T-cell (primary cell): ENCODE data around the gene ARMC12. TPM values are rescaled to one million over a fixed set of nuclear protein-coding genes. Genes with fewer than 3 reads are reported as not detected.
"Not testable (repeated sequence)": the region's sequence is repeated elsewhere in the genome, so short reads cannot be mapped to it uniquely, and the experiment has no call there.

Source experiments
- ATAC-seq, 4 experiments: fragments of 200-7000 bp in 3 of 4; fragments of 150-1000 bp in 1 of 4; cut with Tn5 transposase; replicated peaks in 1 of 4; 1 replicate in 3 of 4; 2 replicates in 1 of 4; pipeline ENCODE4 v1.10.0; 2021; ENCODE audit warnings: moderate library complexity in 3 of 4, mild to moderate bottlenecking in 2 of 4, moderate number of reproducible peaks in 1 of 4
- CTCF ChIA-PET, 2 donors: fragments of 300-600 bp; sonication (Branson Sonifier 250); formaldehyde crosslinking; loops; one replicate each; lab custom pipeline; 2022; ENCODE audit warnings: antibody characterized with exemption in 2 of 2; lab: Charles Lee
- POLR2A ChIA-PET, 2 donors: fragments of 300-600 bp; sonication (Branson Sonifier 250); formaldehyde crosslinking; loops; one replicate each; lab custom pipeline; 2022; ENCODE audit warnings: antibody characterized with exemption in 2 of 2; lab: Charles Lee
- DNase-seq, 35 experiments: peaks; one replicate each; pipeline versions ENCODE4 v3.0.0 to v3.0.0-alpha.2; 2013 to 2023
- H3K27ac ChIP-seq: one replicate; pipeline ENCODE4 v1.5.1; 2013; ENCODE audit warnings: low read length
- H3K27me3 ChIP-seq, 2 experiments: replicated peaks in 1 of 2; 1 replicate in 1 of 2; 2 replicates in 1 of 2; pipeline versions ENCODE4 v1.6.1 to v1.7.0; 2013; ENCODE audit warnings: low read length in 1 of 2, mixed read lengths in 1 of 2; ENCODE audit not compliant: control insufficient read depth in 2 of 2, insufficient read depth in 2 of 2; ENCODE audit errors: extremely low read depth in 1 of 2
- H3K36me3 ChIP-seq, 2 donors: 1 replicate in 1 of 2; 2 replicates in 1 of 2; pipeline versions ENCODE4 v1.6.1 to v1.7.0; 2013; ENCODE audit warnings: low read length in 1 of 2; ENCODE audit not compliant: control insufficient read depth in 2 of 2, insufficient read depth in 1 of 2; ENCODE audit errors: extremely low read depth in 1 of 2
- H3K4me1 ChIP-seq, 2 experiments: 1 replicate in 1 of 2; 2 replicates in 1 of 2; pipeline versions ENCODE4 v1.6.1 to v1.7.0; 2013; ENCODE audit warnings: low read length in 2 of 2, mixed read lengths in 1 of 2; ENCODE audit not compliant: insufficient read depth in 2 of 2, control insufficient read depth in 1 of 2; ENCODE audit errors: extremely low read depth in 1 of 2
- H3K4me3 ChIP-seq, 2 donors: 1 replicate in 1 of 2; 2 replicates in 1 of 2; pipeline versions ENCODE4 v1.5.1 to v1.7.0; 2013; ENCODE audit warnings: mild to moderate bottlenecking in 2 of 2, low read length in 1 of 2, moderate library complexity in 1 of 2; ENCODE audit not compliant: control insufficient read depth in 1 of 2; ENCODE audit errors: extremely low read depth in 1 of 2
- H3K9me3 ChIP-seq: 2 replicates; pipeline ENCODE4 v1.7.0; 2013
- H3K27ac Mint-ChIP-seq, 2 donors: one replicate each; pipeline ENCODE4 v1.8.0; 2020 to 2021; ENCODE audit warnings: mild to moderate bottlenecking in 2 of 2, mixed read lengths in 2 of 2
- H3K27me3 Mint-ChIP-seq, 2 donors: one replicate each; pipeline ENCODE4 v1.8.0; 2021 to 2022; ENCODE audit warnings: mixed read lengths in 2 of 2
- H3K36me3 Mint-ChIP-seq: one replicate; pipeline ENCODE4 v1.8.0; 2021; ENCODE audit warnings: mixed read lengths
- H3K4me1 Mint-ChIP-seq, 3 donors: one replicate each; pipeline ENCODE4 v1.8.0; 2020 to 2022; ENCODE audit warnings: mixed read lengths in 3 of 3, mild to moderate bottlenecking in 1 of 3
- H3K4me3 Mint-ChIP-seq, 3 donors: one replicate each; pipeline ENCODE4 v1.8.0; 2020 to 2022; ENCODE audit warnings: mild to moderate bottlenecking in 3 of 3, mixed read lengths in 3 of 3, moderate library complexity in 3 of 3
- H3K9me3 Mint-ChIP-seq, 3 donors: one replicate each; pipeline ENCODE4 v1.8.0; 2020 to 2022; ENCODE audit warnings: mixed read lengths in 3 of 3
- WGBS: methylation state at CpG from one replicate; pipeline ENCODE4 v1.1.5; 2013; ENCODE audit warnings: missing lambda C conversion rate; ENCODE audit not compliant: insufficient coverage; 5-methylcytosine and 5-hydroxymethylcytosine counted together
- total RNA-seq, 35 experiments: library from RNA in 6 of 35; stranded (reverse) in 6 of 35; fragments of 120-200 nt in 1 of 35; gene quantifications; one replicate each; pipeline versions ENCODE4 v1.2.1 to v1.2.4 and lab custom pipeline; 2013 to 2026

ARMC12 gene
- total RNA-seq, 5 donors from 2014 or later (not counting 1 experiment from before 2014, with no cell fraction given) = 0.63 to 1.8 (median 0.90) TPM

- Mint-ChIP-seq H3K27me3 (no peaks in the 10 kb centered on the region), H3K4me3 (no peak overlapping the region), H3K36me3 (no peaks in the 10 kb centered on the region), H3K4me1 (peaks cover 5 to 13% (median 10%) of the 10 kb centered on the region in 3 donors), H3K27ac (peak overlapping the region; percentile 35 to 58), H3K9me3 (no peaks in the 10 kb centered on the region)
- Histone ChIP-seq H3K4me1 (peaks cover 2 to 5% of the 10 kb centered on the region in 2 experiments), H3K27ac (no peak overlapping the region), H3K27me3 (no peaks in the 10 kb centered on the region), H3K36me3 (no peaks in the 10 kb centered on the region), H3K4me3 (no peak overlapping the region), H3K9me3 (no peaks in the 10 kb centered on the region)
- DNase-seq (no peak), ATAC-seq (no peak)
- WGBS = 89% methylated on average over 8 of the region's 10 CpGs
- ChIA-PET POLR2A (no interaction called here), CTCF (interaction anchor here (0.9 to 1.3 kb wide), 2 partner anchors 45 to 67 kb away, joined by 3 to 4 read pairs; no protein-coding TSS in a partner anchor)
Observed at GRCh38 chr6:35691027-35691824, 45.6 kb upstream of the ARMC12 start.

GRCh38 chr6:35694462-35694861, 42.4 kb upstream of the ARMC12 start:
- DNase-seq (no peak), ATAC-seq (no peak)
- H3K27me3 ChIP-seq = no peaks in the 10 kb centered on the region
- H3K27ac ChIP-seq = no peak overlapping the region
- no peak overlapping the region for H3K4me3 ChIP-seq
- ChIA-PET CTCF (no interaction called here), POLR2A (no interaction called here)
- Mint-ChIP-seq H3K27ac (peak overlapping the region in 1 of 2 donors; percentile 27), H3K9me3 (no peaks in the 10 kb centered on the region), H3K4me3 (no peak overlapping the region), H3K4me1 (peaks cover 0 to 3% (median 2%) of the 10 kb centered on the region in 3 donors), H3K36me3 (no peaks in the 10 kb centered on the region), H3K27me3 (no peaks in the 10 kb centered on the region)
- WGBS = 100% methylated on average over 1 of the region's 2 CpGs
- no peaks in the 10 kb centered on the region for H3K4me1 ChIP-seq
- no peaks in the 10 kb centered on the region for H3K36me3 ChIP-seq
- H3K9me3 ChIP-seq = no peaks in the 10 kb centered on the region

GRCh38 chr6:35698430-35698829, 38.4 kb upstream of the ARMC12 start:
- peak overlapping the region in 1 of 2 donors; percentile 58 for H3K27ac Mint-ChIP-seq
- DNase-seq, H3K9me3 Mint-ChIP-seq, H3K36me3 ChIP-seq, H3K4me3 ChIP-seq, H3K27ac ChIP-seq, CTCF ChIA-PET, H3K4me1 ChIP-seq, H3K27me3 ChIP-seq, H3K4me1 Mint-ChIP-seq, H3K27me3 Mint-ChIP-seq, H3K9me3 ChIP-seq, H3K36me3 Mint-ChIP-seq, ATAC-seq, H3K4me3 Mint-ChIP-seq: not testable (repeated sequence)
- 80% methylated on average over 1 of the region's 7 CpGs for WGBS
- POLR2A ChIA-PET = interaction anchor here in 1 of 2 donors (0.6 kb wide), 1 partner anchor 47 kb away, joined by 3 read pairs; no protein-coding TSS in a partner anchor

GRCh38 chr6:35698858-35699257, 38.0 kb upstream of the ARMC12 start:
- Histone ChIP-seq H3K27me3 (no peaks in the 10 kb centered on the region), H3K9me3 (no peaks in the 10 kb centered on the region), H3K4me1 (no peaks in the 10 kb centered on the region), H3K4me3 (no peak overlapping the region), H3K36me3 (no peaks in the 10 kb centered on the region), H3K27ac (no peak overlapping the region)
- H3K27me3 Mint-ChIP-seq = no peaks in the 10 kb centered on the region
- WGBS = 93% methylated on average over 2 of the region's 3 CpGs
- no peaks in the 10 kb centered on the region for H3K36me3 Mint-ChIP-seq
- H3K4me3 Mint-ChIP-seq = no peak overlapping the region
- CTCF ChIA-PET = interaction anchor here in 1 of 2 donors (0.6 kb wide), 1 partner anchor 121 kb away, joined by 3 read pairs; no protein-coding TSS in a partner anchor
- H3K4me1 Mint-ChIP-seq = peaks cover 0 to 2% (median 0%) of the 10 kb centered on the region in 3 donors
- DNase-seq (no peak), ATAC-seq (no peak)
- peaks cover 0 to under 1% (median 0%) of the 10 kb centered on the region in 3 donors for H3K9me3 Mint-ChIP-seq
- POLR2A ChIA-PET = no interaction called here
- H3K27ac Mint-ChIP-seq = peak overlapping the region in 1 of 2 donors; percentile 58

GRCh38 chr6:35703554-35703953, 33.3 kb upstream of the ARMC12 start:
- POLR2A ChIA-PET = no interaction called here
- H3K4me1 Mint-ChIP-seq = peaks cover 0 to 6% (median 2%) of the 10 kb centered on the region in 3 donors
- CTCF ChIA-PET = no interaction called here
- H3K27ac ChIP-seq = no peak overlapping the region
- H3K4me3 Mint-ChIP-seq = no peak overlapping the region
- H3K4me3 ChIP-seq = no peak overlapping the region
- no peaks in the 10 kb centered on the region for H3K36me3 ChIP-seq
- H3K27me3 Mint-ChIP-seq = no peaks in the 10 kb centered on the region
- no peak for DNase-seq
- ATAC-seq = no peak
- H3K36me3 Mint-ChIP-seq = no peaks in the 10 kb centered on the region
- H3K4me1 ChIP-seq = no peaks in the 10 kb centered on the region
- no peak overlapping the region for H3K27ac Mint-ChIP-seq
- no peaks in the 10 kb centered on the region for H3K9me3 ChIP-seq
- H3K9me3 Mint-ChIP-seq = peaks cover 0 to 3% (median 0%) of the 10 kb centered on the region in 3 donors
- H3K27me3 ChIP-seq = no peaks in the 10 kb centered on the region

GRCh38 chr6:35706468-35706867, 30.4 kb upstream of the ARMC12 start:
- Mint-ChIP-seq H3K36me3 (no peaks in the 10 kb centered on the region), H3K4me3 (no peak overlapping the region), H3K4me1 (peaks cover 8 to 17% (median 13%) of the 10 kb centered on the region in 3 donors), H3K9me3 (peaks cover 0 to 3% (median 0%) of the 10 kb centered on the region in 3 donors), H3K27me3 (no peaks in the 10 kb centered on the region), H3K27ac (no peak overlapping the region)
- no peaks in the 10 kb centered on the region for H3K9me3 ChIP-seq
- no CpG with 5 or more reads among the region's 3 CpGs for WGBS
- no peak overlapping the region for H3K4me3 ChIP-seq
- H3K4me1 ChIP-seq = peaks cover 0 to 5% of the 10 kb centered on the region in 2 experiments
- H3K36me3 ChIP-seq = no peaks in the 10 kb centered on the region
- ChIA-PET CTCF (interaction anchor here in 1 of 2 donors (0.7 kb wide), 1 partner anchor 33 kb away, joined by 3 read pairs; no protein-coding TSS in a partner anchor), POLR2A (no interaction called here)
- DNase-seq = no peak
- H3K27ac ChIP-seq = no peak overlapping the region
- no peaks in the 10 kb centered on the region for H3K27me3 ChIP-seq
- ATAC-seq = no peak
